ENCODE measurements around the gene OSTN. TPM values are rescaled to one million over a fixed set of nuclear protein-coding genes. Genes with fewer than 3 reads are reported as not detected.
A peak's percentile ranks its signal among the peaks of the same experiment; 100 is the strongest.
"Not testable (repeated sequence)": the region's sequence is repeated elsewhere in the genome, so short reads cannot be mapped to it uniquely, and the experiment has no call there.

Gene OSTN
- total RNA-seq, 6 experiments from 2014 or later, result not detected

GRCh38 chr3:191240486-191240885 lies 41.4 kb downstream of the OSTN start:
- ATAC-seq, result peak in 2 of 4 donors; percentile 51 to 53
- no peak for DNase-seq
- Histone ChIP-seq H3K27me3 (no peaks in the 10 kb centered on the region), H3K4me1 (no peaks in the 10 kb centered on the region), H3K27ac (no peak overlapping the region), H3K4me3 (no peak overlapping the region), H3K36me3 (no peaks in the 10 kb centered on the region), H3K9me3 (no peaks in the 10 kb centered on the region)
- intact Hi-C loops (cut with DNase I), result no loop called here
- TF ChIP-seq POLR2A (IDR thresholded peaks at IDR 0.05) (no peak), CTCF (IDR thresholded peaks at IDR 0.05) (no peak)
- WGBS (ENCODE audit: insufficient coverage, low coverage, low lambda C conversion rate, missing lambda C conversion rate), result 86% methylated on average over 4 of the region's 5 CpGs

- WGBS (ENCODE audit: insufficient coverage, low coverage, low lambda C conversion rate, missing lambda C conversion rate), result 6% methylated on average over 2 of the region's 2 CpGs
- TF ChIP-seq CTCF (IDR thresholded peaks at IDR 0.05) (peak; percentile 43 to 61 (median 46)), POLR2A (IDR thresholded peaks at IDR 0.05) (no peak)
- Histone ChIP-seq H3K27ac (no peak overlapping the region), H3K4me3 (no peak overlapping the region), H3K36me3 (no peaks in the 10 kb centered on the region), H3K4me1 (no peaks in the 10 kb centered on the region), H3K9me3 (no peaks in the 10 kb centered on the region), H3K27me3 (no peaks in the 10 kb centered on the region)
- intact Hi-C loops (cut with DNase I), result no loop called here
- DNase-seq (no peak), ATAC-seq (peak in 3 of 4 donors; percentile 39 to 65 (median 54))
Measured at GRCh38 chr3:191244242-191244867, 45.3 kb downstream of the OSTN start.

- H3K4me3 ChIP-seq; H3K9me3 ChIP-seq; DNase-seq; H3K27ac ChIP-seq; H3K36me3 ChIP-seq; H3K4me1 ChIP-seq; intact Hi-C loops (cut with DNase I); H3K27me3 ChIP-seq: not testable (repeated sequence)
- 60% methylated on average over 5 of the region's 5 CpGs for WGBS (ENCODE audit: insufficient coverage, low coverage, low lambda C conversion rate, missing lambda C conversion rate)
- ATAC-seq, result peak; percentile 40 to 68 (median 59)
Measured at GRCh38 chr3:191246034-191246433, 47.0 kb downstream of the OSTN start.

- Histone ChIP-seq H3K27ac (no peak overlapping the region), H3K36me3 (no peaks in the 10 kb centered on the region), H3K4me1 (no peaks in the 10 kb centered on the region), H3K27me3 (no peaks in the 10 kb centered on the region), H3K9me3 (no peaks in the 10 kb centered on the region), H3K4me3 (no peak overlapping the region)
- intact Hi-C loops (cut with DNase I), result no loop called here
- DNase-seq, result no peak
- TF ChIP-seq CTCF (IDR thresholded peaks at IDR 0.05) (no peak), POLR2A (IDR thresholded peaks at IDR 0.05) (no peak)
- ATAC-seq, result no peak
- 89% methylated on average over 1 of the region's 1 CpG for WGBS (ENCODE audit: insufficient coverage, low coverage, low lambda C conversion rate, missing lambda C conversion rate)
Measured at GRCh38 chr3:191246630-191247029, 47.6 kb downstream of the OSTN start.

GRCh38 chr3:191253089-191253799 lies 54.2 kb downstream of the OSTN start:
- no peak for DNase-seq
- H3K27ac ChIP-seq, result no peak overlapping the region
- TF ChIP-seq CTCF (IDR thresholded peaks at IDR 0.05) (no peak), POLR2A (IDR thresholded peaks at IDR 0.05) (no peak)
- H3K4me3 ChIP-seq, result no peak overlapping the region
- no peaks in the 10 kb centered on the region for H3K9me3 ChIP-seq
- no peak for ATAC-seq
- no peaks in the 10 kb centered on the region for H3K27me3 ChIP-seq
- H3K36me3 ChIP-seq, result no peaks in the 10 kb centered on the region
- 70% methylated on average over 6 of the region's 6 CpGs for WGBS (ENCODE audit: insufficient coverage, low coverage, low lambda C conversion rate, missing lambda C conversion rate)
- intact Hi-C loops (cut with DNase I), result no loop called here
- H3K4me1 ChIP-seq, result no peaks in the 10 kb centered on the region
